ENCODE measurements around the gene C11orf21.

C11orf21 gene

GRCh38 chr11:2270322-2271076 is 31.2 kb downstream of the C11orf21 start, which contains the start of gene ASCL2:
TSS of gene ASCL2 (minus strand) at chr11:2270588. CDS start at chr11:2270332, 256 bp downstream.
- peak; percentile 53 for DNase-seq

GRCh38 chr11:2269601-2270321 is 32.0 kb downstream of the C11orf21 start:
- peak; percentile 89 for DNase-seq

GRCh38 chr11:2268729-2269600 is 32.8 kb downstream of the C11orf21 start:
- DNase-seq: peak; percentile 74

DNA sequence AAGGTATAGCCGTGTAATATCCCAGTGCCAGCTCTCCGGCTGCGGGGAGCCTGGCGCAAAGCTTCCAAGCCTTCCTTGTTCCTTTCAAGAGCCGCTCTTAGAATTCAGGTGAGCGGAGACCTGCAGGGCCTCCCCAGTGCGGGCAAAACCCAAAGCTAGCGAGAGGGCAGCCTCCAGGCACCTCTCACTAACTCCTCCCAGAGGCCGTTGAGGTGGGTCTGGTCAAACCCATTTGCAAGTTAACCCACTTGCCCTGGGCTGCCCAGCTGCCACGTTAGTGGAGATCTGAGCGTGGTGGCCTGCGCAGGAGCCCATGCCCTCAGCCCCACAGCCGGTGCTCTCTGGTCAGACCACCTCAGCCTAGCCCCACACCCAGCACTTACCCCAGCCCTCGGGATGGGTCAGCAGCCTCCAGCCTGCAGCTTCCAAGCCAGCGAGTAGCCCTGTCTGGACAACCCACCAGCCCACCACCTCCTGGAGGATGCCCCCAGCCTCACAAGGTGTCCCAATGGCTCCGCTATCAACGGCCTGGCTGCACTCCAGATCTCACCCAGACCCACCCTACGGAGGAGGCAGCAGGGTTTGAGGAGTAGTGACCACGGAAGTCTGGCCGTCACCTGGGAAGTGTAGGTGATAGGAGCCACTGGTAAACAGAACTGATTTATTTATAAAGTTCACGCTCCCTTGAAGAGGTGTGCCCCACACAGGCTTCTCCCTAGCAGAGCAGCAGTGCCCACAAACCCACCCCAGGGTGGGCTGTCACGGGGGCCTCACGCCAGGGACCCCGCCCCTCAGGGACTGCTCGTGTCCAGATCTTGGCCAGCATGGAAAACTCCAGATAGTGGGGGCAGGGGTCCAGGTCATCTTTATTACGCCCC is 33.6 kb downstream of the C11orf21 start:
- no peak for DNase-seq

DNA sequence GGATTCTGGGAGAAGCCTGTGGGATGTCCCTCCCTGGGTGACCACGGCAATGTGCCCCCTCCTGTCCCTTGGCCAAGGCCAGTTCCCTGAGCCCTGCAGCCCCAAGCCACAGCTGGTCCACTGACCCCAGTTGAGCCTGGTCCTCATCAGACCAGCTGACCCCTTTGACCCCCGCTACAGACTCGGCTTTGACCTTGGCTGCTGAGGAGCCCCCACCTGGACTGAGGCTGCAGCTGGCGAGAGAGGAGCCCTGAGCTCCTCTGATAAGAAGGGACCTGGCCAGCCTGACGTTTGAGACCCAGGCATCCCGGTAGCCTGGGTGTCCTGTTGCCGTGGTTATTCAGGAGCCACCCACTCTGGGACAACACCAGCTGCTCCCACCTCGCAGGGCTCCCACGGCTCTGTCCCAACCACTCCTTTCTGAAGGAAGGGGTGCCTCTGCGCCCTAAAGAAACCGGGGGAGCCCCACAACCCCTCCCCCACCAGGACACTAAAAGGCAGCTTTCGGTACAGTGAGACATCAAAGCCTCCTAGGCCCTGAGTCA is 34.3 kb downstream of the C11orf21 start:
- DNase-seq: no peak

- no peak for DNase-seq
Measured at GRCh38 chr11:2266586-2267305, 35.0 kb downstream of the C11orf21 start.

DNA sequence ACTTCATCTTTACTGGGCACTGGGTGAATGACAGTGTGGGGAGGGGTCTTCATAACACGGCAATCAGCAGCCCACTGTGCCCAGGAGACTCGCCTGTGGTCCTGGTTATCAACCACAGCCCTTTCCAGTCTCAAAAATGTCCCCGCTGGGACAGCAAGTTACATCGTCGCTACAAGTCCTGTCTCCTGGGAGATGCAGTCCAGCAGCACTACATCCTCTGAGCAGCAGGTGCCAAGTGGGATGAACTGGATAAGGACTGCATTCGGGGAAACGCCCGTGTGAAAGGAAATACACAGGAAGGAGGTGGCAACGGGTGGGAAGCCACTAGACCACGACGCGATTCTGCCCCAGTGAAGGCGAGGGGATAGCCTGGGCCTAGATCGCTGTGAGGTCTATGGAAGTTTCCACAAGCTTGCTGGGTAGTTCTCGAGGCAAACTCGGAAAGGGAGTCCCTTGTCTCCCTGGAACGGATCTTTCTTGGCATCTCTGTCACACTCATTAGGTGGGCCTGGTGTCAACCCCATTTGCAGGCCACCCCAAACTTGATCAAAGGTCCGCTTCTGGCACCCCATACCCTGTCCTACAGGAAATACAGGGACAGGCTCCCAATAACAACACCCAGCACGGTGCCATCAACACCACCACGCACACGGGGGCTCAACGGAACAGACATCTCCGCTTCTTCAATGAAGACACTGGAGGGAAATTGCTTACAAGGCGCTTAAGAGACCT is 35.7 kb downstream of the C11orf21 start:
- DNase-seq: no peak

GRCh38 chr11:2265396-2265795 is 36.3 kb downstream of the C11orf21 start:
- DNase-seq: no peak

DNA sequence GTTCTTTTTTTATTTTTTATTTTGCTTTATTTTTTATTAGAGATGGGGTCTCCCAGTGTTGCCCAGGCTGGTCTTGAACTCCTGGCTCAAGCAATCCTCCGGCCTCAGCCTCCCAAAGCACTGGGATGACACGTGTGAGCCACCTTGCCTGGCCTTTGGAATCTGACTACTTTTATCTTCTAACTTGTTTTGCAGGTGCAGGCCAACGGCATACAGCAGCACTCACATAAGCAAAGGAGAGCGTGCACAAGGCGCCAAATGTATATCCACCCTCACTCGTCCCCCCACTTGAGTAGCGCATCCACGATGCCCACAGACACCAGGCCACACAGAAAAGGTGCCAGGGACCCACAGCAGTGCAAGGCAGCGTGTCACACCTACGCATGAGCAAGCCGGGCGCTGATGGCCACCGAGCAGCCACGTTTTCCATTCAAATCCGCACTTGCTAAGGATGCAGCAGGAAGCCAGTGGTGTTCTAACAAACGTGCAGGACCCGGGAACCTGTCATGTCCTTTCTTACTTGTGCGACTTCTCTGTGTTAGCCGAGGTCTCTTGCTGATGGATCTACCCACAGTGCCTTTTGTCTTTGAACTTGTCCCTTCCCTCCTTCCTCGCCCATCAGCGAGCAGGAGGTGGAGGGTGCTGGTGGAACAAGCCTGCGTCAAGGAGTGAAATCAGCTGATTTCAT is 37.2 kb downstream of the C11orf21 start:
- no peak for DNase-seq

GRCh38 chr11:2263724-2264360 is 37.9 kb downstream of the C11orf21 start:
- DNase-seq: no peak

DNA sequence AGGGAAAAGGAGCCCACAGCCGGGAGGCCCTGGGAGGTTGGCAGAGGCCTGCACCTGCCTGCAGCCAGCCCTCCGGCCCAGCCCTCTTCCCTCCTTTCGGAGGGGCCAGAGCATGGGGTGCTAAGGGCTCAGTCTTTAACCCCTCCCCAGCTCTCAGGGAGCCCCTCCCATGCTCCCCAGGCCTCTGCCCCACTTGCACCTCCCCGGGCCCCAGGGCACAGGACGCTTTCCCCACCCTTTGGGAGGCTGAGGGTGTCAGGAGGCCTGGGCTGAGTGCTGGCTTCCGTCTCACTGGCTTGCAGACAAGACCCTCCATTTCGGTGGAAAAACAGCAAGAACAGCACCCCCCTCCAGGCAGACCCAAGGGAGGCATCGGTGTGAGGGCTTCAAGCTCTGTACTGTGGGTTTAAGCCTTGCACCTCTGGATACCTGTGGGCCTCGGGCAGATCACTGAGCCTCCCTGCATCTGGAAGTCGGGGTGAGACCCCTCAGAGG is 38.6 kb downstream of the C11orf21 start:
- no peak for DNase-seq

GRCh38 chr11:2262301-2263070 is 39.2 kb downstream of the C11orf21 start:
- DNase-seq: no peak

DNA sequence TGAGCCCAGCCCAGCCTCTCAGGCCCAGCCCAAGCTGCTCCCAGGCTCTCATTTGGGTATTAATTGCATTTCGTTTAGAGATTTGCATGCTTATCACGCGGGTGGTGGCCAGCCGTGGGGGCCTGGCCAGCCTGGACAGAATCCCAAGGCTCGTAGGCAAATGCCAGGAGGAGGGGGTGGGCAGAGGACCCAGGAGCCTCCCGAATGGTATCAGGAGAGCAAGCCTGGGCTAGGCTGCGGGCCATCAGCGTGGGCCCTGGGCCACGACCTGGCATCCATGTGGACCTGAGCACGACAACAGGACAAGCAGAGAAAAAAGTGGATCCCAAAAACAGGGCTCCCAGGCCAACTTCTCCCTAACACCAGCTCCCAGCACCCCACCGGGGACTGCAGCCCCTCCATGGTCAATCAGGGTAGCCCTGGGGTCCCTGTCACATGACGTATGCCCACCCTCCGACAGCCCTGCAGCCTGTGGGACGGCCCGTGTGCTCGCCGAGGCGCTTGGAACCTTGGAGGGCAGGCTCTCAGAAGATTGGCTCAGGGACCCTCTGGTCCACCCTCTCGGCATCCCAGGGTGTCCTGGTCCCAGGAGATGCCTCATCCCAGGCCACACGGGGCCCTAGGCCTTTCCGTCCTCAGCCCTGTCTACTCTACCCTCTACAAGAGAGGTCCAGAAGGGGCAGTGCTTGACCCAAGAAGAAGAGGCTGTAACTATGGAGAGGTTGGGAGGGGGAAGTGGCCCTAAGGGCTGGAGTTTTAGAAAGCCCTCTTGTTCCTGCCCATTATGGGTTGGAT is 40.1 kb downstream of the C11orf21 start:
- DNase-seq: no peak

DNA sequence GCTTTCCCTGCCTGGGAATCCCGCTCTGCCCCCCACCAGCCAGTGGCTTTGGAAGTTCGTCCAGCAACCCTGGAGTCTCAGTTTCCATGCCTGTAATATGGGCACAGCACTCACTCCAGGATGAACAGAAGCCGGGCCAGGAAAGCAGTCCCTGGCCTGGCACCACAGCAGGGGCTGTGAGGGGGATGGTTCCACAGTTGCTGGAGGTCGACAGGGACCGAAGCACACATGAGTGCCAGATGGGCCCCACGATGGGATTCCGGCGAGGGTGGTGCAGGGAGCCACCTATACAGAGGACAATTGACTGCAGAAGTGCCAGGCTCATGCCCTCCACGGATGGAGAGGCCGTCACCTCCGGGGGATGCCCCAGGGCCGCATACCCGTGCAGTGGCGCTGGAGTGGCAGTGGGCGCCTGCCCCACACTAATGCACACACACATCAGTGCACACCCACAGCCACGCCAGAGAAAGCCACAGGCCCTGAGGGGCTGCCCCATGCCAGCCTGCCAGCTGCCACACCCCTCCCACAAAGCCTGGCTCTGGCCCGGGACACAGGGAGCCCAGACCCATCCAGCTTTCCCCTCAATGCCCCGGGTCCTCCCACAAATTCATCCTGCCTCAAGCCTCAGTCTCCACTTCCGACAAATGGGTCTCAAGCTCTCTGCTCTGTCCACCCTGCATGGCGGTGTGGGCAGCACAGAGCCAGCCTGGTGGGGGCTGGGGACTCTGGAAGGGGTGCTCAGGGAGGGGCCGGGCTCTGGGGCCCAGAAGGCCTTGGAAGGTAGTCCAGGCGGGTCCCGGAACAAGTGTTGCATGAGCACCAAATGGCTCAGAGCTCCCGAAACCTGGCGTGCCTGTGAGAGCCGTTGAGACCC is 41.0 kb downstream of the C11orf21 start:
- DNase-seq: no peak

DNA sequence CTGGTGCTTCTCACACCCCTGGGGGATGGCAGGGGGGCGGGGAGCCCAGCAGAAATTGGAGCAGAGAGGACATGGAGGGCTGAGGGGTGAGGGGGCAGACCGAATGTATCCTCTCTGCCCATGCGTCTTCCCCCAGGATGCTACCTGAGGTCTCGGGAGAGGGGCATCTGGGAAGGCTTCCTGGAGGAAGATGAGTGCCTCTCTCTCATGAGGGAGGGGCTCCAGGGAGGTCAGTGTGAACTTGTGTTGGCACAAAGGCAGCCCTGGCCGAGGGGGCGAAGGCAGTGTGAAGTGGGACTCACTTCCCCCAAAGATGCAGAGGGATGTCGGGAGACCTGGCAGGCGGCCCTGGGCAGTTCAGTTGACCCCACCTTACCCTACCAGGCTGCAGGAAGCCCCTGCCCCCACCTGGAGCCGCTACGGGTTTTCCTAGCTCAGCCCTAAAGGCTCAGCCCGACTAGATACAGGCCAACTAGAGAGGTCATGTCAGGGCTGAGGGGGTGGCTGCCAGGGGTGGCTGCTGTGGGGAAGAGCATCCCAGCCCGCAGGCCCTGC is 41.7 kb downstream of the C11orf21 start:
- no peak for DNase-seq

DNA sequence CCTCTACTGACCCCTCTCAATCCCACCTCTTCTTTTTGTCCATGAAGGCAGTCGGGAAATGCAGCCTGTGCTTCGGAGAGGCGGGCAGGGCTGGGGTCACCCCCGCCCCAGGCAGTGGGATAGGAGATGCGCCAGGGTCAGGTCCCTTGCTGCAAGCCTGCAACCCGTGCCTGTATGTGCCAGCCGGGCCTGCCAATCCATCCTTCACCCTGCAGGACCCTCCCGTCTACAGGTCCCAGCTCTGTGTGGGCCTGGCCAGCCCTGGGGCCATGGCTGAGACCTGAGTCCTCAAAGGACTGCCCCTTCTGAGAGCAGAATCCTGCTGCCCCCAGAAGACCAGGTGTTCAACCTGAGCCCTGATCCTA is 42.3 kb downstream of the C11orf21 start:
- no peak for DNase-seq
